Suprapubic skin (tissue), 4 donors: Measurements from ENCODE around the gene HACL1.

ENCODE experiments used
- CTCF ChIP-seq, 2 donors: fragments of 200-600 bp in 1 of 2; fragments of 450-650 bp in 1 of 2; sonication (generic) in 1 of 2; IDR thresholded peaks; one replicate each; pipeline ENCODE4 v1.5.1; 2016 to 2019; ENCODE audit warnings: antibody characterized with exemption in 2 of 2, mild to moderate bottlenecking in 1 of 2, moderate library complexity in 1 of 2
- EP300 ChIP-seq: sonication (generic); formaldehyde crosslinking; IDR thresholded peaks from one replicate; pipeline ENCODE4 v1.6.1; 2017; ENCODE audit warnings: antibody characterized with exemption
- POLR2A ChIP-seq, 2 donors: fragments of 450-650 bp; IDR thresholded peaks; one replicate each; pipeline ENCODE4 v1.6.1; 2017; ENCODE audit warnings: antibody characterized with exemption in 2 of 2, mild to moderate bottlenecking in 2 of 2, moderate library complexity in 2 of 2
- POLR2AphosphoS5 ChIP-seq, 3 donors: sonication (generic); formaldehyde crosslinking; IDR thresholded peaks; one replicate each; pipeline ENCODE4 v1.6.1; 2017; ENCODE audit warnings: antibody characterized with exemption in 3 of 3

- TF ChIP-seq POLR2AphosphoS5 (IDR thresholded peaks at IDR 0.05) (no peak), CTCF (IDR thresholded peaks at IDR 0.05) (no peak), POLR2A (IDR thresholded peaks at IDR 0.05) (no peak), EP300 (no peak)
Observed at GRCh38 chr3:15591928-15592327, 9.4 kb downstream of the HACL1 start.
